Measurements from ENCODE around the gene LHFPL6.

LHFPL6 gene

GRCh38 chr13:39506559-39507390 is 96.2 kb downstream of the LHFPL6 start:
- peaks cover 53% of the 10 kb centered on the region for H3K4me1 Mint-ChIP-seq
- H3K27me3 Mint-ChIP-seq (ENCODE audit: low read depth, poor library complexity) = no peaks in the 10 kb centered on the region
- no peak overlapping the region for H3K4me3 Mint-ChIP-seq
- no peak for DNase-seq
- H3K36me3 Mint-ChIP-seq (ENCODE audit: low read depth) = peaks cover 4% of the 10 kb centered on the region
- TF ChIP-seq, protein P1, sequence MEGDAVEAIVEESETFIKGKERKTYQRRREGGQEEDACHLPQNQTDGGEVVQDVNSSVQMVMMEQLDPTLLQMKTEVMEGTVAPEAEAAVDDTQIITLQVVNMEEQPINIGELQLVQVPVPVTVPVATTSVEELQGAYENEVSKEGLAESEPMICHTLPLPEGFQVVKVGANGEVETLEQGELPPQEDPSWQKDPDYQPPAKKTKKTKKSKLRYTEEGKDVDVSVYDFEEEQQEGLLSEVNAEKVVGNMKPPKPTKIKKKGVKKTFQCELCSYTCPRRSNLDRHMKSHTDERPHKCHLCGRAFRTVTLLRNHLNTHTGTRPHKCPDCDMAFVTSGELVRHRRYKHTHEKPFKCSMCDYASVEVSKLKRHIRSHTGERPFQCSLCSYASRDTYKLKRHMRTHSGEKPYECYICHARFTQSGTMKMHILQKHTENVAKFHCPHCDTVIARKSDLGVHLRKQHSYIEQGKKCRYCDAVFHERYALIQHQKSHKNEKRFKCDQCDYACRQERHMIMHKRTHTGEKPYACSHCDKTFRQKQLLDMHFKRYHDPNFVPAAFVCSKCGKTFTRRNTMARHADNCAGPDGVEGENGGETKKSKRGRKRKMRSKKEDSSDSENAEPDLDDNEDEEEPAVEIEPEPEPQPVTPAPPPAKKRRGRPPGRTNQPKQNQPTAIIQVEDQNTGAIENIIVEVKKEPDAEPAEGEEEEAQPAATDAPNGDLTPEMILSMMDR (IDR thresholded peaks at IDR 0.05) = no peak
- H3K27ac Mint-ChIP-seq = no peak overlapping the region
- no peaks in the 10 kb centered on the region for H3K9me3 Mint-ChIP-seq

DNA sequence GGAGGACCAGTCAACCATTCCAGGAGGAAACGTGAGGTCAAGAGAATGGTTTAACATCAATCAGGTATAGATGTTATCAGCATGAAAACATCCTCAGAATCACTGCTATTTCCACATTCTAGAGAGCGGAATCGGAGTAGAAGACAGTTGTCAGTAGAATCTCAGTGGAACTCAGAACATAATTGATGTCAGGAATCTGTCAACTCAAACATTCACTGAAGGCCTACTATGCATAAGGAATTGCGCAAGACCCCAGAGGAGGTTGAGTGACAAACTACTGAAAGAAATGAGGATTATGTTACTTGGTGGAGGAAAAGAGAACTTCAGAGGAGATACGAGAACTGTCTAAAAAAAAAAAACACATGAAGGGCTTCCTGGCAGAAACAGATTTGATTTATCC is 97.8 kb downstream of the LHFPL6 start:
- H3K36me3 Mint-ChIP-seq (ENCODE audit: low read depth) = peaks cover 4% of the 10 kb centered on the region
- TF ChIP-seq, protein P1 (IDR thresholded peaks at IDR 0.05) = no peak
- H3K4me1 Mint-ChIP-seq = peaks cover 56% of the 10 kb centered on the region
- H3K4me3 Mint-ChIP-seq = no peak overlapping the region
- DNase-seq = no peak
- no peaks in the 10 kb centered on the region for H3K9me3 Mint-ChIP-seq
- peak overlapping the region; percentile 74 for H3K27ac Mint-ChIP-seq
- no peaks in the 10 kb centered on the region for H3K27me3 Mint-ChIP-seq (ENCODE audit: low read depth, poor library complexity)

DNA sequence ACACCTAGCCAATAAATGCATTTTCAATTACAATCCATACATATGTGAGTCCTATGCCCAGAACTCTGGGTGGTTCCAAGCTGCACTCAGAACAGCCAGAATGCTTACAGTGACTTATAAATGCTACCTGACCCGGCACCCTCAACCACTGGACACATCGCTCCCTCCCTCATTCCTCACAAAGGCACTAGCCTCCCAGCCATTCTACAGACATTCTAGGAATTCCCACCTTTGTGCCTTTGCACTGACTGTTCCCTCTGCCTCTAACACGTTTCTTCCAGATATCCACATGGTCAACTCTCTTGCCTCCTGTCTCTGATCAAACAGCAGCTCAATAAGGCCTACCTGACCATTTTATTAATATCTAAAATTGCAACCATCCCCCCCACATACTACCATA is 99.9 kb downstream of the LHFPL6 start:
- Mint-ChIP-seq H3K36me3 (ENCODE audit: low read depth) (peaks cover 4% of the 10 kb centered on the region), H3K9me3 (no peaks in the 10 kb centered on the region), H3K4me3 (no peak overlapping the region), H3K4me1 (peaks cover 55% of the 10 kb centered on the region), H3K27ac (no peak overlapping the region), H3K27me3 (ENCODE audit: low read depth, poor library complexity) (no peaks in the 10 kb centered on the region)
- DNase-seq = no peak
- TF ChIP-seq, protein P1 (IDR thresholded peaks at IDR 0.05) = no peak

GRCh38 chr13:39501702-39502324 is 101.2 kb downstream of the LHFPL6 start:
- TF ChIP-seq, protein P1 (IDR thresholded peaks at IDR 0.05) = no peak
- no peak for DNase-seq
- H3K4me3 Mint-ChIP-seq = no peak overlapping the region
- H3K27me3 Mint-ChIP-seq (ENCODE audit: low read depth, poor library complexity) = no peaks in the 10 kb centered on the region
- H3K9me3 Mint-ChIP-seq = no peaks in the 10 kb centered on the region
- peaks cover 4% of the 10 kb centered on the region for H3K36me3 Mint-ChIP-seq (ENCODE audit: low read depth)
- peak overlapping the region; percentile 80 for H3K27ac Mint-ChIP-seq
- peaks cover 49% of the 10 kb centered on the region for H3K4me1 Mint-ChIP-seq

DNA sequence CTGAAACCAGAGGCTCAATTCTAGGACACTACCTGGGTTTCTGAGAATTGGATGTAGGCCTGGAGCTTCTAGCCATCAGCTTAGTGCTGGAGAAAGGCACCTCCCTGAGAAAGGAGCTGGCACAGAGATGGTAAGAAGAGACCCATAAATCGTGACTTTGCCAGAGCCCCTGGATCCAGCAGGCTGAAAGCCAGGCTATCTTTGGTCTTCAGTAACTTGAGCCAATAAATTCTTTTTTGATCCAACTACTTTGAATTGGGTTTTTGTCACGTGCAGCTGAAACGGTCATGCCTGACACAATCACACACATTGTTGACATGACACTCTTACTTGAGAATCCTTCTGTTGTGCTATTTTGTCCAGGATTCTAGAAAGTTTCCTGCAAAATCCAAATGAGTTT is 103.4 kb downstream of the LHFPL6 start:
- peaks cover 28% of the 10 kb centered on the region for H3K4me1 Mint-ChIP-seq
- peak overlapping the region; percentile 22 for H3K27ac Mint-ChIP-seq
- H3K4me3 Mint-ChIP-seq = no peak overlapping the region
- no peaks in the 10 kb centered on the region for H3K9me3 Mint-ChIP-seq
- TF ChIP-seq, protein P1 (IDR thresholded peaks at IDR 0.05) = no peak
- no peak for DNase-seq
- no peaks in the 10 kb centered on the region for H3K27me3 Mint-ChIP-seq (ENCODE audit: low read depth, poor library complexity)
- H3K36me3 Mint-ChIP-seq (ENCODE audit: low read depth) = peaks cover 4% of the 10 kb centered on the region
